Caco-2 (cell line): ENCODE measurements around the gene USP34. TPM values are rescaled to one million over a fixed set of nuclear protein-coding genes. Genes with fewer than 3 reads are reported as not detected.
"Not testable (repeated sequence)": the region's sequence is repeated elsewhere in the genome, so short reads cannot be mapped to it uniquely, and the experiment has no call there.

ENCODE experiments used
- BruUV-seq: library from RNA; stranded (reverse); fragments of 400-500 nt; replicated peaks from 2 replicates; lab custom pipeline; 2021; lab: Mats Ljungman, UMichigan
- CTCF ChIA-PET: fragments of 300-600 bp; sonication (Branson Sonifier 250); formaldehyde crosslinking; loops from one replicate; lab custom pipeline; 2022; ENCODE audit warnings: antibody characterized with exemption; lab: Charles Lee
- POLR2A ChIA-PET: fragments of 300-600 bp; sonication (Branson Sonifier 250); formaldehyde crosslinking; loops from one replicate; lab custom pipeline; 2022; ENCODE audit warnings: antibody characterized with exemption; lab: Charles Lee
- DNase-seq, 2 experiments: peaks; one replicate each; pipeline versions ENCODE4 v3.0.0 to v3.0.0-alpha.2; 2020 to 2022
- H3K27me3 ChIP-seq: replicated peaks from 2 replicates; pipeline ENCODE4 v1.6.0; 2011; ENCODE audit warnings: low read length; ENCODE audit not compliant: control insufficient read depth, insufficient read depth
- H3K36me3 ChIP-seq: 2 replicates; pipeline ENCODE4 v1.5.1; 2011; ENCODE audit warnings: low read length; ENCODE audit not compliant: control insufficient read depth, insufficient read depth
- H3K4me1 ChIP-seq: fragments of 250-450 bp; sonication (Bioruptor Pico); 2 replicates; pipeline ENCODE4 v1.5.1; 2020; ENCODE audit warnings: mild to moderate bottlenecking
- H3K4me3 ChIP-seq: 2 replicates; pipeline ENCODE4 v1.5.1; 2011; ENCODE audit warnings: low read depth, mild to moderate bottlenecking, control low read depth, low read length
- H3K9me3 ChIP-seq: fragments of 250-450 bp; sonication (Bioruptor Pico); 2 replicates; pipeline ENCODE4 v1.5.1; 2020; ENCODE audit warnings: mild to moderate bottlenecking, moderate library complexity
- H3K27ac Mint-ChIP-seq: one replicate; pipeline ENCODE4 v1.8.0; 2022; ENCODE audit warnings: mixed read lengths; ENCODE audit not compliant: unreplicated experiment
- H3K27me3 Mint-ChIP-seq: one replicate; pipeline ENCODE4 v1.8.0; 2022; ENCODE audit warnings: mixed read lengths; ENCODE audit not compliant: insufficient read depth, unreplicated experiment
- H3K36me3 Mint-ChIP-seq: one replicate; pipeline ENCODE4 v1.8.0; 2022; ENCODE audit warnings: mild to moderate bottlenecking, mixed read lengths; ENCODE audit not compliant: insufficient read depth, unreplicated experiment
- H3K4me1 Mint-ChIP-seq: one replicate; pipeline ENCODE4 v1.8.0; 2022; ENCODE audit warnings: low read depth, mixed read lengths; ENCODE audit not compliant: unreplicated experiment
- H3K4me3 Mint-ChIP-seq: one replicate; pipeline ENCODE4 v1.8.0; 2022; ENCODE audit warnings: mild to moderate bottlenecking, moderate library complexity, mixed read lengths; ENCODE audit not compliant: unreplicated experiment
- H3K9me3 Mint-ChIP-seq: one replicate; pipeline ENCODE4 v1.8.0; 2022; ENCODE audit warnings: mixed read lengths; ENCODE audit not compliant: unreplicated experiment
- CTCF ChIP-seq, 2 experiments: fragments of 200-600 bp in 1 of 2; IDR thresholded peaks; 1 replicate in 1 of 2; 2 replicates in 1 of 2; pipeline versions ENCODE4 v1.5.1 to v1.8.0; 2011 to 2022; ENCODE audit warnings: antibody characterized with exemption in 1 of 2, control low read depth in 1 of 2, inconsistent platforms in 1 of 2, low read depth in 1 of 2, low read length in 1 of 2, mild to moderate bottlenecking in 1 of 2, moderate library complexity in 1 of 2; ENCODE audit not compliant: insufficient read depth in 1 of 2, severe bottlenecking in 1 of 2, unreplicated experiment in 1 of 2
- intact Hi-C: fragments of 100-400 bp; cut with micrococcal nuclease; formaldehyde crosslinking; loops from one replicate; pipeline ENCODE4 v1.10.0; 2022; ENCODE audit not compliant: unreplicated experiment
- total RNA-seq: library from RNA; stranded (reverse); gene quantifications from 2 replicates; pipeline ENCODE4 v1.2.3, GENCODE V29; 2022

The USP34 gene
- total RNA-seq, 1 experiment from 2014 or later, result 100 TPM

- no peaks in the 10 kb centered on the region for H3K4me1 ChIP-seq
- H3K4me3 ChIP-seq, result no peak overlapping the region
- Mint-ChIP-seq H3K27me3 (no peaks in the 10 kb centered on the region), H3K4me1 (peaks cover 5% of the 10 kb centered on the region), H3K9me3 (no peaks in the 10 kb centered on the region), H3K36me3 (peaks cover 40% of the 10 kb centered on the region), H3K4me3 (no peak overlapping the region), H3K27ac (no peak overlapping the region)
- peaks cover 1% of the 10 kb centered on the region; the same call in 1 of the 2 replicates for H3K36me3 ChIP-seq
- CTCF ChIA-PET, result no interaction called here
- POLR2A ChIA-PET, result no interaction called here
- no peaks in the 10 kb centered on the region for H3K27me3 ChIP-seq
- no TSS peak for BruUV-seq
- DNase-seq, result no peak
- intact Hi-C loops, result no loop called here
- TF ChIP-seq CTCF (IDR thresholded peaks at IDR 0.05; ENCODE audit: insufficient read depth in 1 of 2, low read depth in 1 of 2, low read length in 1 of 2, severe bottlenecking in 1 of 2, unreplicated experiment in 1 of 2), result no peak
- H3K9me3 ChIP-seq, result peaks cover 11% of the 10 kb centered on the region
Observed at GRCh38 chr2:61450144-61450543, 20.7 kb downstream of the USP34 start.

GRCh38 chr2:61448229-61448628, 22.7 kb downstream of the USP34 start:
- Histone ChIP-seq H3K4me3 (no peak overlapping the region), H3K27me3 (no peaks in the 10 kb centered on the region), H3K4me1 (peaks cover 5% of the 10 kb centered on the region), H3K36me3 (peaks cover 1% of the 10 kb centered on the region; the same call in 1 of the 2 replicates), H3K9me3 (peaks cover 11% of the 10 kb centered on the region)
- Mint-ChIP-seq H3K27me3 (no peaks in the 10 kb centered on the region), H3K4me3 (no peak overlapping the region), H3K4me1 (peaks cover 13% of the 10 kb centered on the region), H3K9me3 (no peaks in the 10 kb centered on the region), H3K27ac (no peak overlapping the region), H3K36me3 (peaks cover 45% of the 10 kb centered on the region)
- no peak for DNase-seq
- intact Hi-C loops, result no loop called here
- CTCF ChIA-PET, result no interaction called here
- BruUV-seq, result no TSS peak
- TF ChIP-seq CTCF (IDR thresholded peaks at IDR 0.05; ENCODE audit: insufficient read depth in 1 of 2, low read depth in 1 of 2, low read length in 1 of 2, severe bottlenecking in 1 of 2, unreplicated experiment in 1 of 2), result no peak
- POLR2A ChIA-PET, result no interaction called here

GRCh38 chr2:61446971-61447370, 23.9 kb downstream of the USP34 start:
- H3K27ac Mint-ChIP-seq, intact Hi-C loops, H3K9me3 Mint-ChIP-seq, BruUV-seq, H3K4me3 Mint-ChIP-seq, DNase-seq, POLR2A ChIA-PET, H3K27me3 Mint-ChIP-seq, H3K4me3 ChIP-seq, H3K4me1 ChIP-seq, H3K27me3 ChIP-seq, H3K36me3 ChIP-seq: not testable (repeated sequence)
- Mint-ChIP-seq H3K36me3 (peaks cover 46% of the 10 kb centered on the region), H3K4me1 (peaks cover 19% of the 10 kb centered on the region)
- H3K9me3 ChIP-seq, result peaks cover 11% of the 10 kb centered on the region
- CTCF ChIA-PET, result interaction anchor here (0.8 kb wide), 1 partner anchor 21 kb away, joined by 9 read pairs; no protein-coding TSS in a partner anchor
